Measurements from ENCODE around the gene PIP4K2B. TPM values are rescaled to one million over a fixed set of nuclear protein-coding genes. Genes with fewer than 3 reads are reported as not detected.
A peak's percentile ranks its signal among the peaks of the same experiment; 100 is the strongest.

Gene PIP4K2B
- total RNA-seq, 1 donor from 2014 or later, result 21.9 TPM

GRCh38 chr17:38735161-38735997, 64.0 kb downstream of the PIP4K2B start:
- no peak for FAIRE-seq
- Histone ChIP-seq H3K27me3 (ENCODE audit: control insufficient read depth, insufficient read depth, low read length) (no peaks in the 10 kb centered on the region), H3K4me3 (ENCODE audit: low read depth, low read length) (no peak overlapping the region), H3K36me3 (ENCODE audit: control insufficient read depth, insufficient read depth, low read length) (peaks cover 21% of the 10 kb centered on the region)
- DNase-seq (ENCODE audit: low read depth), result no peak
- peak; percentile 93 for TF ChIP-seq CTCF (IDR thresholded peaks at IDR 0.05; ENCODE audit: insufficient read depth, low read length, severe bottlenecking)

GRCh38 chr17:38733982-38734973, 65.1 kb downstream of the PIP4K2B start:
- Histone ChIP-seq H3K36me3 (ENCODE audit: control insufficient read depth, insufficient read depth, low read length) (peaks cover 19% of the 10 kb centered on the region), H3K27me3 (ENCODE audit: control insufficient read depth, insufficient read depth, low read length) (no peaks in the 10 kb centered on the region), H3K4me3 (ENCODE audit: low read depth, low read length) (no peak overlapping the region)
- FAIRE-seq, result no peak
- no peak for DNase-seq (ENCODE audit: low read depth)
- TF ChIP-seq CTCF (IDR thresholded peaks at IDR 0.05; ENCODE audit: insufficient read depth, low read length, severe bottlenecking), result peak; percentile 27

GRCh38 chr17:38733282-38733981, 65.9 kb downstream of the PIP4K2B start:
- Histone ChIP-seq H3K27me3 (ENCODE audit: control insufficient read depth, insufficient read depth, low read length) (no peaks in the 10 kb centered on the region), H3K36me3 (ENCODE audit: control insufficient read depth, insufficient read depth, low read length) (peaks cover 13% of the 10 kb centered on the region), H3K4me3 (ENCODE audit: low read depth, low read length) (no peak overlapping the region)
- FAIRE-seq, result no peak
- TF ChIP-seq CTCF (IDR thresholded peaks at IDR 0.05; ENCODE audit: insufficient read depth, low read length, severe bottlenecking), result no peak
- no peak for DNase-seq (ENCODE audit: low read depth)

- H3K36me3 ChIP-seq (ENCODE audit: control insufficient read depth, insufficient read depth, low read length), result peaks cover 11% of the 10 kb centered on the region
- FAIRE-seq, result no peak
- no peak for TF ChIP-seq CTCF (IDR thresholded peaks at IDR 0.05; ENCODE audit: insufficient read depth, low read length, severe bottlenecking)
- DNase-seq (ENCODE audit: low read depth), result no peak
- no peak overlapping the region for H3K4me3 ChIP-seq (ENCODE audit: low read depth, low read length)
- H3K27me3 ChIP-seq (ENCODE audit: control insufficient read depth, insufficient read depth, low read length), result no peaks in the 10 kb centered on the region
Observed at GRCh38 chr17:38732376-38733281, 66.7 kb downstream of the PIP4K2B start.

Measured in bronchial epithelial cell (primary cell).